MV-4-11 (cell line): ENCODE data around the gene MCRS1.
A peak's percentile ranks its signal among the peaks of the same experiment; 100 is the strongest.
"Not testable (repeated sequence)": the region's sequence is repeated elsewhere in the genome, so short reads cannot be mapped to it uniquely, and the experiment has no call there.

Experiments used
- DNase-seq: peaks from one replicate; lab custom pipeline; 2025; lab: John Stamatoyannopoulos, UW

The MCRS1 gene

GRCh38 chr12:49567611-49568441 lies at the start of gene MCRS1:
MCRS1 (minus strand) TSS chr12:49568142; CDS start chr12:49566731, 1,411 bp downstream.
- DNase-seq = peak; percentile 93

- no peak for DNase-seq
Observed at GRCh38 chr12:49616533-49617219, 48.7 kb upstream of the MCRS1 start.

- no peak for DNase-seq
Observed at GRCh38 chr12:49615725-49616124, 47.8 kb upstream of the MCRS1 start.

GRCh38 chr12:49612210-49612609 lies 44.3 kb upstream of the MCRS1 start:
- DNase-seq = no peak

- DNase-seq = not testable (repeated sequence)
Observed at GRCh38 chr12:49610785-49611184, 42.8 kb upstream of the MCRS1 start.

GRCh38 chr12:49609875-49610154 lies 41.9 kb upstream of the MCRS1 start:
- peak; percentile 8 for DNase-seq

GRCh38 chr12:49609059-49609874 lies 41.3 kb upstream of the MCRS1 start:
- DNase-seq = no peak

- DNase-seq = not testable (repeated sequence)
Observed at GRCh38 chr12:49605539-49605938, 37.6 kb upstream of the MCRS1 start, which contains the start of gene FAM186B. FAM186B (minus strand) TSS chr12:49605639; CDS start chr12:49605477, 162 bp downstream.

GRCh38 chr12:49604856-49605255 lies 36.9 kb upstream of the MCRS1 start:
- no peak for DNase-seq

GRCh38 chr12:49603721-49604120 lies 35.8 kb upstream of the MCRS1 start:
- no peak for DNase-seq

GRCh38 chr12:49599961-49600360 lies 32.0 kb upstream of the MCRS1 start:
- DNase-seq = no peak

- no peak for DNase-seq
Observed at GRCh38 chr12:49598527-49598926, 30.6 kb upstream of the MCRS1 start.

- peak; percentile 39 for DNase-seq
Observed at GRCh38 chr12:49588721-49589516, 21.0 kb upstream of the MCRS1 start.

- DNase-seq = no peak
Observed at GRCh38 chr12:49588281-49588680, 20.3 kb upstream of the MCRS1 start.

- no peak for DNase-seq
Observed at GRCh38 chr12:49587174-49587908, 19.4 kb upstream of the MCRS1 start.

- DNase-seq = no peak
Observed at GRCh38 chr12:49585477-49586459, 17.8 kb upstream of the MCRS1 start.

- DNase-seq = no peak
Observed at GRCh38 chr12:49584591-49584990, 16.6 kb upstream of the MCRS1 start.

- DNase-seq = no peak
Observed at GRCh38 chr12:49583366-49584094, 15.6 kb upstream of the MCRS1 start.

GRCh38 chr12:49582850-49583249 lies 14.9 kb upstream of the MCRS1 start:
- no peak for DNase-seq
